ENCODE results near the gene PDE4B.
"Not testable (repeated sequence)": the region's sequence is repeated elsewhere in the genome, so short reads cannot be mapped to it uniquely, and the experiment has no call there.

The PDE4B gene

DNA sequence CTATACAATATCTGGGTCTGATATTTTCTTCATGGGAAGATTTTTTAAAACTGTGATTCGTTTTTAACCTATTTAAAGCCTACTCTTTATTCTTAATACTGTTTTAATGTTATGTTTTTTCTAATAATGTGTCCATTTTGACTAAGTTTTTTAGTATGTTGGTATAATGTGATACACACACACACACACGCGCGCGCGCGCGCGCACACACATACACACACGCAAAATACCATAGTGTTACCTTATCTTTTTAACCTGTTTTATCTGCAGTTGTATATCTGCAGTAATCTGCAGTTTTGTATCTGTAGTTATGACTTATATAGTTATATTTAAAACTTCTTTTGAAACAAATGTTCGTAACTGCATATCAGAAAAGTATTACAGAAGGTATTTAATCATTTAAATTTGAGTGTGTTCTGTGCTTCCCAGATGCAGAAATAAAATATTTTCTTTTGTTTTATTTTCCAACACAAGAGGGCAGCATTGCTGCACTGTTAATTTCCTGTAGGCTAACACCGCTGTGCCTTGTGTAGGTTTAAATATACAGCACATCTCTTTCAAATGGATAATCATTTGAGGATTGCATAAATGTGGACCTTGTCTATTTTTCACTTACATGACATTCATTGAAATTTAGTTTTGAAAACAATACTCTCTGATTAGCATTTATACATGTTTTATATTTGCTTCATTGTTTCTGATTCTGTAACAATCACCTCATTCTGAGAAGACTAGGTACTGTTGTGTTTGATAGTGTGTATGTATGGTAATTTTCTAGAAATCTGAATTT, 166.1 kb downstream of the PDE4B start:
- DNase-seq, result peak; percentile 49

DNA sequence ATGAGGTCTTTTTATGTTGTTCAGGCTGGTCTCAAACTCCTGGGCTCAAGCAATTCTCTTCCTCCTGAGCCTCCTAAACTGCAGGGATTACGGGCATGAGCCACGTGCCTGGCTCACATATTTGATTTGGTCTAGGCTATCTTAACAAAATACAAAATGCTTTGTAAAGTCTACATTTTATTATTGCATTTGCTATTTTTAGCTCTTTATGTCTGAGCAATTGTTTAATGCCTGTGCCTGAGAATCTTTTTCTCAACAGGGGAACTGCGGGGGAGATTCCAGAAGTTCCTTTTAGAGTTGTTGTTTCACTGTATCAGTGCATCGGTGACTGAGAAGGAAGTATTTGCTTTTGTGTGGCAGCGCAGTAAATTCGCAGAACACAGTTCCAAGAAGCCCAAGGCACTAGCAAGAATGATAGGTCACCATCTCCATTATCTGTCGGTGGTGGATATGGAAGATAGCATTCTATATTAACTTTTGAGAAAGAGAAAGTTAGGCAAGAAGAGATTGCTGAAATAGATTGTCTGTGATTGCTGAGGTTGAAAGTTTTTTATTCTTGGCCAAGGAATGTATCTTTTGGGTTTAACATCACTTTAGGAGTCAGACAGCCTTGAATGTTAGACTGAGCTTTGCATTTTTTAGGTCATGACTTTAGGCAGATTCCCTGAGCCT, 167.3 kb downstream of the PDE4B start:
- DNase-seq, result no peak

DNA sequence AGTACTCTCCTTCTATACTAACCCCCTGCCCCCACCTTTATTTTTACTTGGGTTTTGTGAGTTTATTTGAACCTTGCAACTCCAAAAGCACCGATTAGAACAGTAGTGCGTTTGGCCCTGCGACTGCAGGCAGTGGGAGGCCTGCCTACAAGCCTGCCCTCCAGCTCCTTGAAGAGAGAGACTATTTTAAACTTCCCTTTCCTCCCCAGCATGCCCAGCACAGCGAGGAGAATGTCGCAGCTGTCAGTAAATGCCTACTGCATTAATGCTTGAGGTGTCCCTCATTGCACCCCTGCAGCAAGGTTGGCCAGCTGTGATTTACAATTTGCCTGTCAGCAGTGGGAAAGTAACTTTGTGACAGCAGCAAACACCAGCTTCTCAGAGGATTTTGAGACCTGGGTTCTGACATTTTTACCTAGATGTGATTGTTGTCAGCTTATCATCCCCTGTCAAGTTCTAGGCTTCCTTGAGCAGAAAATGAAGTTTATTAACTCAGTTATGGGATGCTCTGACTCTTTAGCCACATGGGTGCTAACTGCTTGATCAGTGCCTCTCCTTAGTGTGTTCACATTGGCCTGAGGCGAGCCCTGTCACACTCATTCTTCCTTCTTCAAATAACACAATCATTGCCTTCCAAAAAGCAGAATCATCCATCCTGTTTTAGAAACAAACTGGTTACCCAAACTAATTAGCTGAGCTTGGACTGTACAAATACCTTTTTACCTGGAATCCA, 170.6 kb downstream of the PDE4B start:
- no peak for DNase-seq

DNA sequence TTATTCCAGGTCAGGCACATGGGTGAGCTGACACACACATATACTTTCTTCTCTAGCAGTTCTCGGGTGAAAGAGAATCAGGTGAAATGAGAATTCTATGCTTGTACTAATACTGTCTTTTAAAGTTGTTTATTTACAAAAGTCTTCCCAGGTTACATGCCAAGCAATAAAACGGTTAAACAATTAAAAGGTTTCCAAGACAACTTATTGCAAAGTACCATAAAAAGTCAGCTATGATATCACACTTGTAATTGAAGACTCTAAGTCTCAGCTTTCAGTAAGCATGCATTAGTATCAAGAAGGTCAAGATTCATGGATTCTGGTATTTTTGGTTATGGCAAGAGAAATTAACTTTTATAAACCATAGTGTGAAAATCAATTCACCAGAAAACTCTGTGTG, 171.4 kb downstream of the PDE4B start:
- no peak for DNase-seq

DNA sequence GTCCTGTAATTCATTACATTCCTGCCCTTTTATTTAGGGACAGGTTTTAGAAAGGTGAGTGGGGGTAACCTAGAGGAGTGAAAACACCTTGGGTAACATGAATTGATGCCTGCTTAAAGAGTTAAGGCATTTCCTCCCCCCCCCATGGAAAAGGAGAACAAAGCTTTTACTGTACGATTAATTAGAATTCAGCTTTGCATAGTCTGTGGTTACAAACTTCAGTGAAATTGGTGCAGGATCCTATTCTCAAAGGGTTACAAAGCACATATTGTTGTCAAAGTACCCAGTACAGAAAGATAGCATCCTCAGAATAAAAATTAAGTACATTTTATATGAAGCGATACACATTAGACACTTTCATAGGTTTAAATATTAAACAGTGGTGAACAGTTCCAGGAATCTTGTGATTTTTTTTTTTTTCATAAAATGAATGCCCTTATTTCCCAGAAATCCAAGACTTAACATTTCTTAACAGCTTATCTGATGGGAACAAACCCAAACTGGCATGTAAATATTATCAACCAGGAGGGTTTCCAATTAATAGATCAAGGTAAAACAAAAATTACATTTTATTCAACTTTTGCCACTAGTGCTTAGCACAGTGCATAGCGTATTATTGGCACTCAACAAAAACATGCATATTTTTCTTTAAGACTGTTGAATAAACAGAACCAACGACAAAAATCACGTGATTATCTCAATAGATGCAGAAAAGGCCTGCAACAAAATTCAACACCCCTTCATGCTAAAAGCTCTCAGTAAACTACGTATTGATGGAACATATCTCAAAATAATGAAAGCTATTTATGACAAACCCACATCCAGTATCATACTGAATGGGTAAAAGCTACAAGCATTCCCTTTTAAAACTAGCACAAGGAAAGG, 172.7 kb downstream of the PDE4B start:
- DNase-seq, result no peak

DNA sequence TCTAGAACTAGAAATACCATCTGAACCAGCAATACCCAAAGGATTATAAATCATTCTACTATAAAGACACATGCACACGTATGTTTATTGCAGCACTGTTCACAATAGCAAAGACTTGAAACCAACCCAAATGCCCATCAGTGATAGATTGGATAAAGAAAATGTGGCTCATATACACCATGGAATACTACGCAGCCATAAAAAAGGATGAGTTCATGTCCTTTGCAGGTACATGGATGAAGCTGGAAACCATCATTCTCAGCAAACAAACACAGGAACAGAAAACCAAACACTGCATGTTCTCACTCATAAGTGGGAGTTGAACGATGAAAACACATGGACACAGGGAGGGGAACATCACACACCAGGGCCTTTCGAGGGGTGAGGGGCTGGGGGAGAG, 174.8 kb downstream of the PDE4B start:
- DNase-seq, result not testable (repeated sequence)

DNA sequence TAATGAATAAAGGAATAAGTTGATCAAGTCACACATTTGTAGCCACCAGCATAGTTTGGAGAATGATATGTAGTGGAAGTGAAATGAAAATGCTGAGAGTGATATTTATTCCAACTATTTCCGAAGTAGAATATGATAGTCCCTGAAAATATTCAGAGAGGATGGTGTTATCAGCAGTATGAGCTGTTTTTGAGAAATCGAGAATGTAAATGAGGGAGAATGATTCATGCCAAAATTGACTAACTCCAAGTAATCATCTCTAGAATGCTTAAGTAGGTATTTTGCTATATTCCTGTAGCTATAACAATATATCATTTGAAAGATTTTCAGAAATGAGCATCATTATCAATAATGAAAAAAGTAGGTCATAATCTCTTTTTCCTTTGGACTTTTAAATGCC, 178.9 kb downstream of the PDE4B start:
- no peak for DNase-seq

DNA sequence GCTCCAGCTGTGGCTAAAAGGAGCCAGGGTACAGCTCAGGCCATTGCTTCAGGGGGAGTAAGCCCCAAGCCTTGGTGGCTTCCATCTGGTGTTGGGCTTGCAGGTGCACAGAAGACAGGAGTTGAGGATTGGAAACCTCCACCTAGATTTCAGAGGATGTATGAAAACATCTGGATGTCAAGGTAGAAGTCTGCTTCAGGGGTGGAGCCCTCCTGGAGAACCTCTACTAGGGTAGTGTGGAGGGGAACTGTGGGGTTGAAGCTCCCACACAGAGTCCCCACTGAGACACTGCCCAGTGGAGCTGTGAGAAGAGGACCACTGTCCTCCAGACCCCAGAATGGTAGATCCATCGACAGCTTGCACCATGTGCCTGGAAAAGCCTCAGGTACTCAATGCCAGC, 183.0 kb downstream of the PDE4B start:
- DNase-seq, result no peak

DNA sequence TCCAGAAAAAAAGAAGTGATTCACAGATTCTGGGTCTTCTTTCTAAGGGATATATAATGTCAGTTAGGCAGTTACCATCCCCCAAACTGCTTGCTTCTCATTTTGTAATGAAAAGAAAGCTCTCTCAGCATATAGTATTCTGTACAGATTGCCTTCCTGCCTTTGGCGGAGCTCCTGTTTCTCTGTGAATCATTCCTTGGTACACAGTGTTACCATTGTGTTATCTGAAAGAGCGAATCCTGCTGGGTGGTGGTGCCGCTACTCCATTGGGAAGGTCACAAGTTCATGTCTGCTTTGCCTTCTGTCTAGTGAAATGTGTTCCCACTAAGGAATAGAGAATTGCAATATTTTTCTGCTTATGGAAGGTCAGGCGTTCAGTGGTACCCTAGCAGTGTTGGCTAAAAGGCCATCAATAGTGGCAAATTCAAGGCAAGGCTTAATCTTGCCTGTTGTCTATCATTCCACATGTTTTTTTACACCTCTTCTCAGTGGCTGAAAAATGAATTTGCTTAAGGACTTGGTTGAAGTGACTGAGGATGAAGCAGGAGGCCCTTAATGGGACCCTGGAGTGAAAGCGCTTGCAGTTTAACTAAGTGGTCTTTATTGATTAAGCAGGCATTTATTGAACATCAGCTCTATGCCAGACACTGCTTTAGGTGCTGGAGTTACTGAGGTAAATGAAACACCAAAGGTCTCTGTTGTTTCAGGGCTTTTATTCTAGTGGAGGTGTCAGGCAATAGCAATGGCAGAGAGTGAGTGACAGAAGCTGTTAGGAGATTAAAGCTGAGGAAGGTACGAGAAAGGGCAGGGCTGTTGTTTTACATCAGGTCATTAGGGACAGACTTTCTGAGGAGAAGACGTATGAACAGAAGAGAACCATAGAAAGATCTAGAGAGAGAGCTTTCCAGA, 186.7 kb downstream of the PDE4B start:
- no peak for DNase-seq

DNA sequence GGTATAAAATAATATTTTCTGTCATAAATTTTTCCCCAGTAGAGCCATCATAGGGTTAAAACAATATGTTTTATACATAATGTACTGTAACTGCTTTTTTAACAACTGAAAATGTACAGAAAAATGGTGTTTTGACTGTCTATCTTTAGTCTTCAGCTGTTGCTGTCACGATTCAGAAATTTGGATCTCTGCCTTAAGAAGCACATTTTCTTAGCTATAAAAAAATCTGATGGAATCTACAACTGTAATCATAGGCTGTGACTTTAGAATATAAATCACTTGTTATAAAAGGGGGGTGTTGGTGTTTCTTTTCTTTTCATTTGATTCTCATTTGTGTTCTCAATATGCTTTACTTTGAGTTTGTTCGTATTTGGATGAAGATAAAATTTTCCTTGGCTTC, 187.5 kb downstream of the PDE4B start:
- no peak for DNase-seq

DNA sequence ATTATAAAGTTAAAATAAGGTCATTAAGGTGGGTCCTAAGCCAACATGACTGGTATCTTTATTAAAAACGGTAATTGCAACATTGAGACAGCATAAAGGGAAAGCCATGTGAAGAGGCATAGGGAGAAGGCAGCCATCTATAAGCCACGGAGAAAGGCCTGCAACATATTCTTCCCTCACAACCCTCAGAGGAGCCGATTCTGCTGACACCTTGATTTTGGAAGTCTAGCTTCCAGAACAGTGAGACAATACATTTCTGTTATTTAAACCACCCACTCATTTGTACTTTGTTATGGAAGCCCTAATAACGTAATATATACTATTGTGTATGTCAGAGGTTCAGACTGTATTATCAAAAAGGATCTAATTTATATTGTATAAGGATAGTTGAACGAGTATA, 190.8 kb downstream of the PDE4B start:
- DNase-seq, result no peak

DNA sequence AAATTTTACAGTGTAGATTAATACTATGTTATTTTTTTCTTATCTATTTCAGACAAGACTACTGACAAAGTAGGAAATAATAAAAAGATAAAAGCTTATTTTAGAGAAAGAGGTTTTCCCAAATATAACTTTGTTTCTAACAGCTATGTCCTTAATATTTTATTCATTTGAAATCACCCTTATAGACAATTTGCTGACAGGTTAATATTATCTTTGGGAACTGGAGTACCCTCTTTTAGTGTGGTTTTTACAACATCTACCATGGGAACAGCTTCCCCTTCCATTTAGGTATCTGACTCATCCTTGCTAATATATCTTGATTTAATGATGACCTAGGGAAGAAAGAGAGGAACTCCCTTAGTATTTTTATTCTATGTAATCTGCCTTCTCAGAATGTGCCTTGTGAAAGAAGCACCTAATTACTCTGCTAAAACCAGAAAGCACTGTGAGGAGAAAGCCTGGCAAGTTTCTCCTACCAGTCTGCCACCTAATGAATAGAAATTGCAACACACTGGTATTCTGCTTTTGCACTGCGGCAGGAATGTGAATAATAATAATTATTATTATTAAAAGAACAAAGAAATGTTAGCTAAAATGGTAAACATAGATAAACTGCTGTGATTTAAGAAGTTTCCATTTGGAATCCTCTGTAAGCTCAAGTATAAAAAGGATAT, 192.8 kb downstream of the PDE4B start:
- no peak for DNase-seq

DNA sequence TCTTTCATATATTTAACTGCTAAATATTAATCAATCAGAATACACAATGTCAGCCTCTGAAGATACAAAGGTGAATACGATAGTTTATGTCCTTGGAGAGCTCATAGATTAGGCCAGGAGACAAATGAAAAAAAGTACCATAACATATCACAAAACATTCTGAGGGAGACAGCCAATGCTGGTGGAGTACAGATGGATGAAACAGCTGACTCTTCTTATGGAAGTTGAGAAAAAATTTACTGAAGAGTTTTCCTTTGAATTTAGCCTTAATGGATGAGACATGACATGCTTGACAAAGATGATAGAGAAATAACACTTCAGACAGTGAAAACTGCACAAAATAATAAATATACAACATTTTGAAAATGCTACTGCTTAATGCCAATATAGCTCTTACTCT, 193.5 kb downstream of the PDE4B start:
- no peak for DNase-seq

DNA sequence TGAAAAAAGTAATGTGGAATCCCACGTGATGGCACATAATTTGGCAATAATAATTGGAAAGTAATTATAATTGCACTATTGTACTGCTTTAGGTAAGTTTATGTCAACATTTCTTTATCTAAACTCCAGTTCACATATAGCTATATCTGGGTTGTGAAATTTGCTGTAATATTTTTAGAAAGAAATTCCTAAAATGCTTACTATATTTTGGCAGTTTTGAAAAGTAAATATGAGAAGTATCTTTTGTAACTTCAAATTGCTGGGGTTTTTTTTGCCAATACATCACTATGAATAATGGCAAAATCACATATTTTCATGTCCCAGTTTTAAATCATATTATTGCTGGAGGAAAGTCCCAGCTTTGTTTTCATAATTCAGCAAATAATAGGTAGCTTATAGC, 197.5 kb downstream of the PDE4B start:
- DNase-seq, result no peak

DNA sequence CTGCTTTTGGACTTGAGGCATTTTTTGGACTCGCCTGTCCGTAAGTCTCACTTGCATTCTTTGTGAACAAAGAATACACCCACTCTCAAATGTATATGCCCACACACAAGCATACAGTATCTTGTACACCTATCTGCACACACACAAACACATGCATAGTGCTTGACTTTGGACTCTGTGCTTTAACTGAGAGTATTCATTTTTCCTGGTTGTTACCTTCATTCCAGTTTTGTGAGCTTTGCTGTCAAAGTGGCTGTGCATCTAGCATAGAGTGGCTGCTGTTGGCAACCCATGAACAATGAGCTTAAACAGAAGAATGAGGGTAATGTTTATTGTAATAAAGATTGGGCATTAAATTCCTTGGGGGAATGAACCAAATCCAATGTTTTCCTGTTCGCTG, 199.0 kb downstream of the PDE4B start:
- no peak for DNase-seq

DNA sequence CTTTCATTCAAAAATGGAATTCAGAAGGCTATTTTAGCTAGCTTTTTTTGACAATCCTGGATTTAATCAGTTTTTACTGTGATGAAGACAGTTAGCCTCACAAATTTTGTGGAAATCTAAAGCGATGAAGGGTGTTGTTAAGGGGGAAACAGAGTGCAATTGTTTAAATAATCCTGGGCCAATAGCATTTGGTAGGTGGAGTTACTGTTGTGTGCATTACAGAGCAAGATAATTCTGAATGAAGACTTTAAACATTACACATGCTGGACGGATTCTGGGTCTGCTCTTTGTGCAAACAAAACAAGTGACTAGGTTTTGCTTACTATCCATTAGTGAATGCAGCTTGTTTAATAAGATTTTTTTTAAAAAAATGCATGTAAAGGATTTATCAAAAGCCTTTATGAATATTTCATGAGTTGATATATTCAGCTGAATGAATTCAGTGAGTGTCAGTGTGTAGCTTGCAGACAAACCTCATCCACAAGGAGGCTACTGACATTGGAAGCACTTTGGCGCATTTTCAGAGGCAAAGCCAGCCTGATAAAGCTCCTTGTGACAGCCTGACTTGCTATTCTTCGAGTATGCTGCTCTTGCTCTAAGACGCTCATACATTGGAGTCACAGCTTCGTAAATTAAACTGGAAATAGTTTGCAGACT, 199.6 kb downstream of the PDE4B start:
- DNase-seq, result no peak

DNA sequence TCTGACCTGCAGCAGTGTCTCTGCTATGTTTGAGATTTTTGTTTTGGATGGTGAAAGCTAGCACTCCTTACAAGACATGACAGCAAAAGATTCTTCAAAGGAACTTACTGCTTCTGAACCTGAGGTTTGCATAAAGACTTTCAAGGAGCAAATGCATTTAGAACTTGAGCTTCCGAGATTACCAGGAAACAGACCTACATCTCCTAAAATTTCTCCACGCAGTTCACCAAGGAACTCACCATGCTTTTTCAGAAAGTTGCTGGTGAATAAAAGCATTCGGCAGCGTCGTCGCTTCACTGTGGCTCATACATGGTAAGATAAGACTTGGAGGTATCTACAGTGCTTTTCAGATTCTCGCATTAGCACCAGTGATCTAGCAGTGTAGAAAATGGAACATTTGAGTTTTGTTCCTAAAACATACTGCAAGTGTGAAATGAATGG, 200.2 kb downstream of the PDE4B start:
- no peak for DNase-seq

DNA sequence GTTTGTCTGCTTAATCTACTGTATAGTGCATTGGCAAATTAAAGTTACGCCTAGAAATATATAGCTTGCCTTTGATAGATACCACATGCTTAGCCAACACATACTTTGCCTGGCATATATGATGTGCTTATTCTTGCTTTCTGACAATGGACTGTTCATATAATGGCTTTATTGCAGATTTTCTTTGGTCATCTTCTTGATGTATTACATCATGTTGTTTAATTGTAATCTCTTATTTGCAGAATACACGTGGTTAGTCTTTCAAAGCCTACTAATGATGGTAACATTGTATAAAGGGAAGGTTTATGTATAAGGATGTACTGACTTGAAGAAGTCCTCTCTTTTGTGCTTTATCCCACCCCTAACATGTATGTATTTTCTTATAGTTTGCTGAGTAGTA, 201.5 kb downstream of the PDE4B start:
- DNase-seq, result no peak

DNA sequence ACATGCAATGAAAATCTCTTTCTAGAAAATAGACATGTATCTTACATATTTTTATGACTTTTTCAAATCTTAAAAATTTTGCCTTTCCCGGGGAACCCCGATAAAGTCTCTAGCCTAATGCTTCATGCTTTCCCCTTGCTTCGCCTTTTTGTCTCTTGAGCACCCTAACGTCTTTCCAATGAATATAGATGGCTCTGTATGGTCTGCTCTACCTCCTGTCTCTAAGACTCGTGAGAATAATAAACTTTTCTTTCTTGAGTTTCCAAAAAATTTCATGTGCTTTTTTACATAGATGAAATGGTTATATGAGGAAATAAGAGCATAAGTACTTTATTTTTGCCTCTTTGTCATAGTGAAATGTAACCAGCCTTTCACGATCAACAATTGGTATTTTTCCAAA, 202.6 kb downstream of the PDE4B start:
- DNase-seq, result no peak

DNA sequence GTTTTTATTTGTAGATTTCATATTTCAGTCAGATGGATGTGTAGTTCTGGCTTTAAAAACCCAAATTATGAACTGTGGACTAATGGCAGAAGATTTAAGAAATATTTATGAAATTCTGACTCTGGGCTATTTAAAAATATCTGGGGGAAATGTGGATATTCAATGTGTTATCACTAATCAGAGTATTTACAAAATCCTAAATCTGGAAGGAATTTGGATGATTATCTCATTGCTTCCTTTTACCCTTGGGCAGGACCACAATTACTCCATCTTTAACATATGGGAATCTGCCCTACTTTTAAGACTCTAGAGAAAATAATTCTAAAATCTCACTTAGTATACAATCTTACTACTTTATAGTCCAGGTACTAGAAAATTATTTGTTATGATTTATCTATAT, 203.2 kb downstream of the PDE4B start:
- no peak for DNase-seq

DNA sequence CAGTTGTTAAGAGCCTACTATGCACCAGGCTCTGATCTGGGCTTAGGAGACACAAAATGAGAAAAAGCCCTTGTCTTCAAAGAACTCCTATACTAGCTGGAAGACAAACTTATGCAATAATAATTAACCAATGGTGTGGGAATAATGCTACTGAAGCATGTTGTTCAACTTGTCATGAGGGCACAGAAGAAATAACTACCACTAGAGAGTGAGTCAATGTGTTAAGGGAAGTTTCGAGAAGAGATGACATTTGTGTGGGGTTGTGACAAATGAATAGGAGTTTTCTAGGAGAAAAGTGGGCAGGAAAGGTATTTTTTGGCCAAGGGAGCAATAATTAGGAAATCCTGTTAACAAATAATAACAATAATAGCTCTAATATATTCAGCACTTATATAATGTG, 205.0 kb downstream of the PDE4B start:
- DNase-seq, result no peak

Measured in central memory CD4-positive, alpha-beta T cell (primary cell).